SK-N-SH (cell line): ENCODE results near the gene KCTD12. TPM values are rescaled to one million over a fixed set of nuclear protein-coding genes. Genes with fewer than 3 reads are reported as not detected.

Experiments
- CTCF ChIA-PET: fragments of 300-600, 350-600 bp; formaldehyde crosslinking; extraction: SDS; loops from one replicate; lab custom pipeline; 2021; lab: Yijun Ruan, JAX
- POLR2A ChIA-PET: fragments of 350-600 bp; sonication (Branson Sonifier 250); formaldehyde crosslinking; extraction: SDS; loops from one replicate; lab custom pipeline; 2020; ENCODE audit warnings: antibody characterized with exemption, inconsistent platforms; lab: Yijun Ruan, JAX
- DNase-seq: peaks from one replicate; pipeline ENCODE4 v3.0.0; 2012
- H2AFZ ChIP-seq: fragments of 200-600 bp; sonication (generic); 2 replicates; pipeline ENCODE4 v1.8.1; 2016; ENCODE audit warnings: antibody characterized with exemption, mild to moderate bottlenecking, low read depth
- H3F3A ChIP-seq: fragments of 200-600 bp; sonication (generic); replicated peaks from 2 replicates; pipeline ENCODE3; 2016; ENCODE audit warnings: antibody characterized with exemption, mild to moderate bottlenecking; ENCODE audit not compliant: insufficient read depth
- H3K27ac ChIP-seq, 2 experiments: fragments of 200-500 bp in 1 of 2; fragments of 200-600 bp in 1 of 2; sonication (Bioruptor generic) in 1 of 2; sonication (generic), shearing (Covaris generic) in 1 of 2; 2 replicates each; pipeline versions ENCODE4 v1.5.1 to v1.6.1; 2014 to 2016; ENCODE audit warnings: low read depth in 2 of 2, inconsistent platforms in 1 of 2, low read length in 1 of 2, mild to moderate bottlenecking in 1 of 2, mixed read lengths in 1 of 2
- H3K27me3 ChIP-seq: fragments of 200-600 bp; sonication (generic), shearing (Covaris generic); 2 replicates; pipeline ENCODE4 v1.6.1; 2016; ENCODE audit warnings: mixed run types; ENCODE audit not compliant: insufficient read depth
- H3K36me3 ChIP-seq, 2 experiments: fragments of 200-500 bp in 1 of 2; fragments of 200-600 bp in 1 of 2; sonication (Bioruptor generic) in 1 of 2; sonication (generic) in 1 of 2; replicated peaks in 1 of 2; 2 replicates each; pipeline versions ENCODE3 to v1.5.1; 2014 to 2016; ENCODE audit warnings: low read length in 1 of 2, mild to moderate bottlenecking in 1 of 2; ENCODE audit not compliant: insufficient read depth in 2 of 2, control insufficient read depth in 1 of 2
- H3K4me1 ChIP-seq, 2 experiments: fragments of 200-500 bp in 1 of 2; fragments of 200-600 bp in 1 of 2; sonication (Bioruptor generic) in 1 of 2; sonication (generic), shearing (Covaris generic) in 1 of 2; 2 replicates each; pipeline versions ENCODE4 v1.5.1 to v1.6.1; 2014 to 2016; ENCODE audit warnings: low read depth in 1 of 2, low read length in 1 of 2, mixed run types in 1 of 2; ENCODE audit not compliant: insufficient read depth in 2 of 2, control insufficient read depth in 1 of 2
- H3K4me2 ChIP-seq: fragments of 200-600 bp; sonication (generic), shearing (Covaris generic); 2 replicates; pipeline ENCODE4 v1.6.1; 2017; ENCODE audit warnings: mixed run types
- H3K4me3 ChIP-seq, 2 experiments: fragments of 200-500 bp in 1 of 2; fragments of 200-600 bp in 1 of 2; sonication (Bioruptor generic) in 1 of 2; sonication (generic), shearing (Covaris generic) in 1 of 2; 2 replicates each; pipeline versions ENCODE4 v1.5.1 to v1.8.1; 2014 to 2016; ENCODE audit warnings: low read depth in 2 of 2, inconsistent platforms in 1 of 2, low read length in 1 of 2, mild to moderate bottlenecking in 1 of 2, mixed read lengths in 1 of 2, moderate library complexity in 1 of 2
- H3K79me2 ChIP-seq: fragments of 200-600 bp; sonication (generic); 2 replicates; pipeline ENCODE4 v1.8.1; 2017; ENCODE audit warnings: mild to moderate bottlenecking; ENCODE audit not compliant: insufficient read depth
- H3K9ac ChIP-seq: fragments of 200-600 bp; sonication (generic); 2 replicates; pipeline ENCODE4 v1.6.1; 2017; ENCODE audit warnings: mixed run types
- H3K9me2 ChIP-seq: fragments of 200-600 bp; sonication (generic); 2 replicates; pipeline ENCODE4 v1.6.1; 2017; ENCODE audit warnings: mixed run types
- H3K9me3 ChIP-seq: fragments of 200-600 bp; sonication (generic); 2 replicates; pipeline ENCODE4 v1.6.1; 2017; ENCODE audit warnings: mixed run types, mild to moderate bottlenecking, moderate library complexity
- H4K20me1 ChIP-seq: fragments of 200-600 bp; sonication (generic); 2 replicates; pipeline ENCODE4 v1.6.1; 2017; ENCODE audit warnings: mild to moderate bottlenecking, mixed run types; ENCODE audit not compliant: insufficient read depth
- CTCF ChIP-seq: fragments of 200-600 bp; sonication (generic); IDR thresholded peaks from 2 replicates; pipeline ENCODE4 v1.6.1; 2017; ENCODE audit warnings: antibody characterized with exemption, mild to moderate bottlenecking, moderate library complexity
- EP300 ChIP-seq, 2 experiments: IDR thresholded peaks; 2 replicates each; pipeline versions ENCODE4 v1.4.0 to v1.6.1; 2012; ENCODE audit warnings: borderline replicate concordance in 1 of 2, low read depth in 1 of 2, low read length in 1 of 2
- FOSL2 ChIP-seq: IDR thresholded peaks from 2 replicates; pipeline ENCODE4 v1.4.0; 2012; ENCODE audit warnings: low read depth, mild to moderate bottlenecking, moderate library complexity, borderline replicate concordance
- FOXJ3 ChIP-seq: sonication (generic); formaldehyde crosslinking; IDR thresholded peaks from 2 replicates; pipeline ENCODE4 v1.5.1; 2020; ENCODE audit warnings: mild to moderate bottlenecking, missing genetic modification reagents
- MAX ChIP-seq: IDR thresholded peaks from 2 replicates; pipeline ENCODE4 v1.4.0; 2012; ENCODE audit warnings: low read depth
- NFIC ChIP-seq: IDR thresholded peaks from 2 replicates; pipeline ENCODE4 v1.4.0; 2012; ENCODE audit warnings: borderline replicate concordance
- NRF1 ChIP-seq: IDR thresholded peaks from 2 replicates; pipeline ENCODE4 v1.6.1; 2012; ENCODE audit warnings: low read depth, mild to moderate bottlenecking, low read length
- PBX3 ChIP-seq: IDR thresholded peaks from 2 replicates; pipeline ENCODE4; 2012
- POLR2AphosphoS5 ChIP-seq: IDR thresholded peaks from 2 replicates; pipeline ENCODE4 v1.6.1; 2012; ENCODE audit warnings: low read depth, low read length
- RCOR1 ChIP-seq: fragments of 150-350 bp; IDR thresholded peaks from 2 replicates; pipeline ENCODE4 v1.6.1; 2017; ENCODE audit warnings: antibody characterized with exemption, low read length
- REST ChIP-seq: IDR thresholded peaks from 2 replicates; pipeline ENCODE4 v1.6.1; 2012; ENCODE audit warnings: mild to moderate bottlenecking, low read depth, low read length, moderate library complexity
- RFX5 ChIP-seq: IDR thresholded peaks from 2 replicates; pipeline ENCODE4 v1.6.1; 2012; ENCODE audit warnings: mild to moderate bottlenecking, improper control_type of control experiment, low read length
- TEAD4 ChIP-seq: IDR thresholded peaks from 2 replicates; pipeline ENCODE4 v1.4.0; 2012; ENCODE audit warnings: mild to moderate bottlenecking, borderline replicate concordance; ENCODE audit not compliant: insufficient read depth
- ZBTB33 ChIP-seq: IDR thresholded peaks from 2 replicates; pipeline ENCODE4 v1.4.0; 2012; ENCODE audit warnings: low read depth, borderline replicate concordance
- WGBS: methylation state at CpG from one replicate; pipeline ENCODE4 v1.1.6; 2017; ENCODE audit warnings: low lambda C conversion rate; 5-methylcytosine and 5-hydroxymethylcytosine counted together
- polyA plus RNA-seq, 3 experiments: library from polyadenylated mRNA; depleted of rRNA; stranded (reverse); fragments of >200 nt; gene quantifications; 2 replicates each; pipeline ENCODE4 v1.2.3, GENCODE V29; 2012

Gene KCTD12
- polyA plus RNA-seq, 1 of the 3 experiments (the other 2 are of a cell fraction) = 1.0 TPM

GRCh38 chr13:76837801-76838200 lies 48.4 kb downstream of the KCTD12 start:
- no peak overlapping the region for H3K4me3 ChIP-seq
- H3K9ac ChIP-seq = no peak overlapping the region
- no peak overlapping the region for H2AFZ ChIP-seq
- H3K4me1 ChIP-seq = no peaks in the 10 kb centered on the region
- WGBS = 64% methylated on average over 1 of the region's 1 CpG
- CTCF ChIA-PET = interaction anchor here (0.7 kb wide), 1 partner anchor 305 kb away, joined by 3 read pairs; no protein-coding TSS in a partner anchor
- no peaks in the 10 kb centered on the region for H3K79me2 ChIP-seq
- POLR2A ChIA-PET = no interaction called here
- no peak for DNase-seq
- no peak overlapping the region for H3K27ac ChIP-seq
- no peaks in the 10 kb centered on the region for H3K9me3 ChIP-seq
- H3K27me3 ChIP-seq = no peaks in the 10 kb centered on the region
- H3K4me2 ChIP-seq = no peak overlapping the region
- no peaks in the 10 kb centered on the region for H3F3A ChIP-seq
- H3K9me2 ChIP-seq = no peaks in the 10 kb centered on the region
- TF ChIP-seq ZBTB33 = no peak
- TF ChIP-seq POLR2AphosphoS5 = no peak
- TF ChIP-seq CTCF = no peak
- TF ChIP-seq NRF1 = no peak
- no peak for TF ChIP-seq PBX3
- no peak for TF ChIP-seq RCOR1
- no peaks in the 10 kb centered on the region for H3K36me3 ChIP-seq
- H4K20me1 ChIP-seq = no peaks in the 10 kb centered on the region

GRCh38 chr13:76836311-76836710 lies 49.9 kb downstream of the KCTD12 start:
- CTCF ChIA-PET = interaction anchor here (1.0 kb wide), 1 partner anchor 49 kb away, joined by 4 read pairs; no protein-coding TSS in a partner anchor
- DNase-seq = no peak
- no peak for TF ChIP-seq RFX5
- TF ChIP-seq FOXJ3 (CRISPR knock-in tag) = no peak
- no peak for TF ChIP-seq MAX
- TF ChIP-seq TEAD4 = no peak
- no peak for TF ChIP-seq NRF1
- TF ChIP-seq CTCF = no peak
- TF ChIP-seq FOSL2 = no peak
- no peak for TF ChIP-seq REST
- no peak for TF ChIP-seq EP300 (IDR thresholded peaks at IDR 0.05; ENCODE audit: borderline replicate concordance in 1 of 2, low read depth in 1 of 2, low read length in 1 of 2)
- TF ChIP-seq NFIC = no peak

More at GRCh38 chr13:76836311-76836710, 49.9 kb downstream of the KCTD12 start:
- Histone ChIP-seq H3K9me2 (no peaks in the 10 kb centered on the region), H3K27ac (no peak overlapping the region), H2AFZ (no peak overlapping the region), H3K4me1 (no peaks in the 10 kb centered on the region), H4K20me1 (no peaks in the 10 kb centered on the region), H3K9ac (no peak overlapping the region), H3K27me3 (no peaks in the 10 kb centered on the region), H3K4me3 (no peak overlapping the region), H3K9me3 (no peaks in the 10 kb centered on the region), H3K79me2 (no peaks in the 10 kb centered on the region), H3K4me2 (no peak overlapping the region), H3F3A (no peaks in the 10 kb centered on the region), H3K36me3 (no peaks in the 10 kb centered on the region)
- 0% methylated on average over 1 of the region's 1 CpG for WGBS
- POLR2A ChIA-PET = no interaction called here
